ENCODE measurements around the gene ELF3.
"Not testable (repeated sequence)": the region's sequence is repeated elsewhere in the genome, so short reads cannot be mapped to it uniquely, and the experiment has no call there.

ELF3 gene

DNA sequence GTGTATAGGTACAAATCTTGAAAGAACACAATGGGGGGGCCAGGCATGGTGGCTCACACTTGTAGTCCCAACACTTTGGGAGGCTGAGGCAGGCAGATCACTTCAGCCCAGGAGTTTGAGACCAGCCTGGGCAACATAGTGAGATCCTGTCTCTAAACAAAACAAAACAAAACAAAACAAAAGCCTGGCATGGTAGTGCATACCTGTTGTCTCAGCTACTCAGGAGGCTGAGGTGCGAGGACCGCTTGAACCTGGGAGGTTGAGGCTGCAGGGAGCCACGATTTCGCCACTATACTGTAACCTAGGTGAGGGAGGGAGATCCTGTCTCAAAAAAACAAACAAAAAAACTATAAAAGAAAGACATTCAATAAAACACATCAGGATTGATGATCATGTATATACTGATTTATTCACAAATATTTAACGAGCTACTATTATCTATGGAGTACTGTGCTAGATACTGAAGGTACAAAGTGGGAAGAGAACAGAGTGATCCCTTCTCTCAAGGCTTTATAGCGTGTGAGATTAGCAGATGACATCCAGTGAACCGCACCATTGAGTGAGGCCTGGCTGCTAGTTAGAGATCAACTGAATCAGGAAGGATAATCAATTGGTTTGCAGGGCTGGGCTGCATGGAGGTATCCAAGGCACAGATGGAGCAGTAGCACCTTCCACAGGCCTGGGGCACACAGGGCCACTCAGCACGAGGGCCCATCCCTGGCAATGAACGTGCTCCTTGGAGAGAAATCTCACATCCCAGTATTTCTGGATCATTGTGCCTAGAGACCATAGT, 26.4 kb downstream of the ELF3 start:
- DNase-seq = no peak

DNA sequence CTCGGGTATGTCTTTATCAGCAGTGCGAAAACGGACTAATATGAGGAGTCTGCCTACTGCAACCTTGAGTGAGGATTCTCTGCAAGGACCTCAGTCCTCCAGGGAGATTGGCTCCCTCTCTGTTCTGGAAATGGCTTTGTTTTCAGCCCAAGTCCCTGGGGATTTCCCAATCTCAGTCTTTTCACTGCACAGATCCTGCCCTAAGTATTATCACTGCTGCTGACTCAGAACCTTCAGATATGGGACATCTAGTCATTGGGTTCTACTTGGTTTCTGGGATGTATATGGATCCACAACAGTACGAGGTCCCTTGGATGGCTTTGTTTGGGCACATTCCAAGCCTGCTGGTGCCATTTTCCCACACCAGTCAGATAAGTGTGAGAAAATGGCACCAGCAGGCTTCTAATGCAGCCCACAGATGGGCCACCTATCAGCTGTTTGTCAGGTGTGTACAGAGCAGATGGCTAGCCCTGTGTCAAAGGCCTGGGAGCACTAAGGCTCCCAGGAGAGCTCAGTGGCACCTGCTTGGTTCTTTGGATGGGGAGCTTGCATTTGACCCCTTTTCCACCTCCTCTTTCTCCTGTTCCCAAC, 27.4 kb downstream of the ELF3 start:
- no peak for DNase-seq

DNA sequence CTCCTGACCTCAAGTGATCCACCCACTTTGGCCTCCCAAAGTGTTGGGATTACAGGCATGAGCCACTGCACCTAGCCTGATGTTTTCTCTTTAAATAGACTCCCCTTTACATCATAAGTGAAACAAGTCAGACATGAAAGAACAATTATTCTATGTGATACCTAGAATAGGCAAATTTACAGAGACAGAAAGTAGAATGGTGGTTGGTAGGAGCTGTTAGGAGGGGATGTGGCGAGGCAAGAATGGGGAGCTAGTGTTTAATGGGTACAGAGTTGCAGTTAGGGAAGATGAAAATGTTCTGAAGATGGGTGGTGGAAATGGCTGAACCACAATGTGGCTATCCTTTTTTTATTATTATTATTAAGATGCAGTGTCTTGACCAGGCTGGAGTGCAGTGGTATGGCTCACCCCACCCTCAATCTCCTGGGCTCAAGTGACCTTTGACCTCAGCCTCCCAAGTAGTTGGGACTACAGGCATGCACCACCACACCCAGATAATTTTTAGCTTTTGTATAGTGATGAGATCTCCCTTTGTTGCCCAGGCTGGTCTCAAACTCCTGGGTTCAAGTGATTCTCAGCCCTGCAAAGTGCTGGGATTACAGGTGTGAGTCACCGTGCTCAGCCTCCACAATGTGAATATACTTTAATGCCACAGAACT, 28.4 kb downstream of the ELF3 start:
- DNase-seq = no peak

DNA sequence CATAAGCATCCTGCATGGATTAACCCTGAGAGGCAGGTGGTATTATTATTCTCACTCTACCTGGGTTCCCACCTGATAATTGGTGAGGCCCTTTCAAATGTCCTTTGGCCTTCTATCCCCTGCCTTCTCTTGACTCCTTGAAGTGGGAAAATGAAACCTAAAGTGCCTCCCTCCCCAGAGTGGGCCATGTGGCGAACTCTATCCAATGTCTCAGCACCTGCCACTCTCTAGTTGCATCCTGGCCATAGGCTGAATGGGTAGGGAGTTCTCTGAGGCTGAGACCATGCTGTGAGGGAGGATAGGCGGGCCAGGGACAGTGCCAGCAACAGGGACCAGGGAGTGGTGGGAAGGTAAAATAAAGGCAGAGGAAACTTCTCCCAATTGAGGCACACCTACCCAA, 35.3 kb downstream of the ELF3 start:
- DNase-seq = no peak

DNA sequence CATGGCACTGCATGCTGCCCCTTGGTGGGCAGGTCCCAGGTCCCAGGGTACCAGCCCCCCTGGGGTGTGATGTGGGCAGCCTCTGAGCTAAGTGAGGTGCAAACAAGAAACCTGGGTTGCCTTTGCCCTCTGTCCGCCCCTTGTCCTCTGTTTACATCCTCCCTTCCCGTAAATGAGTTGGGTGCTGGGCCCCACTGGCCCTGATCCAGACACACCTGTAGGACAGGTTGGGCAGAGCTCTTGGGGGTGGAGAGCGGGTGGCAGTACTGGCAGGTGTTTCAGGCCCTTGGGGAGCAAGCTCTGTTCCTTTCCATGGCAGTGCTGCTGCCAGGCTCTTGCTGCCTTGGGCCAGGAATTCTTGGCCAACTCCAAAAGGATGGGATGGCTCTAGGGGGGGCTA, 35.8 kb downstream of the ELF3 start:
- DNase-seq = no peak

DNA sequence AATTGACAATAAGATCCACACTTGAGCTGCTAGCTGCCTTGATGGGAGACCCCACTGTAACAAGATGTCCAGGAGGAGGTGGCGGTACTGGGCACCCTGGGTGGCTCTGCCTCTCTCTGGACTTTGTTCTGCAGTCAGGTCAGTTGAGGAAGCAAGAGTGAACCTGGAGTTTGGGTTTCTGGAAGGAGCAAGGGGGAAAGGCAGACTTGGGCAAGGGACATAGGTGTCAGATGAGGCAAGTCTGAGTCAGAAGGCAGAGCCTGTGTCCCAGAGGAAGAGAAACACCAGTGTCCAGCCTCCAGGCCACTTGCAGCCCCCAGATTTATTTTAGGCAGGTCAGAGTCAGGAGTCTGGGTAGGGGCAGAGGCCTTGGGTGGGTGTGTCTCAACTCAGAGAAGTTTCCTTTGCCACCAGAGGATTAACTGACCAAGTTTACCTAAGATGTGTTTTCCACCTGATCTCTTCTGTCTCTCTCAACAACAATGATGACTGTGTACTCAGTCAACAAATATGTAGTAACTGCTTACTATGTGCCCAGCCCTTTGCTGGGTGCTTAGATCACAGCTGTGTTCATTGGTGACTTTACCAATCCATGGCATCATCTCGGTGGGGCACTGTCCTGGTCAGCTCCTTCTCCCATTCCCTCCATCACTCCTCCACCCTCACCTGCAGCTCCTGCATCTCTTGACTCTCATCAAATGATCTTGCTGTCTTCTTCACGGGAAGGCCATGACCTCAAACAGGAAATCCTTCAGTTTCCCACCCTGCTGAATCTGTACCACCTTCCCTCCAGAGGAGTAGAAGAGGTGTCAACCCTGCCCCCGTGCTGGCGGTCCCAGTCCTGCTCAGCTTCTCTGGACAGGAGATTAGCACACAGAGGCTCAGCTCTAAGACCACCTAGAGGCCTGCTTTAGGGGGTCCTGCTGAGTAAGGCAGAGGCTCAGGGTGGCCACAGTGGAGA, 36.6 kb downstream of the ELF3 start:
- no peak for DNase-seq

DNA sequence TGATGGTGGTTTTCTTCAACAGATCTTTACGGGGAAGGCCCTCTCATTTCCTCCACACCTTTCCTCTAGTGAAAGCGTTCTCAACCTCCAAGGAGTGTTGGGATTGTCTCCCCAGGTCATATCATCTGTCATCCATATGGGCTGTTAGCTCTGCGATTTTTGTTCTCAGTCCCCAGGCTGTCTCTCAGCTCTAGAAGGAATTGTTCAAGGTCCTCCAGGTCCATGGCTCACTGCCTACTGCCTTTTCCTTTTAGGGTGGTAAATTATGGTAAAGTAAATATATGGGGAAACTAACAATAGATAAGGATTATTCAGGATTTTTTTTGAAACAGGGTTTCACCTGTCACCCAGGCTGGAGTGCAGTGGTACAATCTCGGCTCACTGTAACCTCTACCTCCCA, 37.6 kb downstream of the ELF3 start:
- no peak for DNase-seq

DNA sequence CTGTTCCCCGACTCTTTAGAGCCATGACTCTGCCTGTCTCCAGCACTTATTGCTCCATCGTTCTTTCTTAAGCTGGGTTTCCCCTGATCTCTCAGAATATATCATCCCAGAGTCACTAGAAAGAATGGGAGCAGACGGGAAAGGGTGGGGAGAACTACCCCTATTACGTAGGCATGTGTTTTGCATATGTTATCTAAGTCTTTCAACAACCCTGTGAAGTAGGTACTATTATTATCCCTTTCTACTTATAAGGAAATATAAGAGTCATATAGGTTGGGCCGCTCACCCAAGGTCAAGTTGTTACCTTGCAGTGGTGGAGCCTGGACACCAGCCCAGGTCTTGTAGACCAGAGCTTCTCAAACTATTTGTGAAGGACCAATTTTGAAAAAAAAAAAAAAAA, 38.7 kb downstream of the ELF3 start:
- DNase-seq = no peak

DNA sequence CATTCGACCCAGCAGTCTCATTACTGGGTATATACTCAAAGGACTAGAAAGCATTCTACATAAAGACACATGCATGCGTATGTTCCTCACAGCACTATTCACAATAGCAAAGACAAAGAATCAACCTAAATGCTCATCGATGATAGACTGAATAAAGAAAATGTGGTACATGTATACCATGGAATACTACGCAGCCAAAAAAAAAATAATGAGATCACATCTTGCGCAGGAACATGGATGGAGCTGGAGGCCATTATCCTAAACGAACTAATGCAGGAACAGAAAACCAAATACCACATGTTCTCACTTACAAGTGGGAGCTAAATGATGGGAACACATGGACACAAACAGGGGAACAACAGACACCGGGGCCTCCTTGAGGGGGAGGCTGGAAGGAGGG, 43.7 kb downstream of the ELF3 start:
- no peak for DNase-seq

DNA sequence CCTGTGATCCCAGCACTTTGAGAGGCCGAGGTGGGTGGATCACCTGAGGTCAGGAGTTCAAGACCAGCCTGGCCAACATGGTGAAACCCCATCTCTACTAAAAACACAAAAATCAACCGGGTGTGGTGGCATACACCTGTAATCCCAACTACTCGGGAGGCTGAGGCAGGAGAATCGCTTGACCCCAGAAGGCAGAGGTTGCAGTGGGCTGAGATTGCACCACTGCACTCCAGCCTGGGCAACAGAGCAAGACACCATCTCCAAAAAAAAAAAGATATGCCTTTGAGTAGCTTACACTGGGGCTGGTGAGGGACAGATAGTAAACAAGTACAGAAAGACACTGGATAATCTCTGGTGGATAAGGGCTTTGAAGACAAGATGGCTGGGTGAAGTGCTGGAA, 44.3 kb downstream of the ELF3 start:
- DNase-seq = not testable (repeated sequence)

DNA sequence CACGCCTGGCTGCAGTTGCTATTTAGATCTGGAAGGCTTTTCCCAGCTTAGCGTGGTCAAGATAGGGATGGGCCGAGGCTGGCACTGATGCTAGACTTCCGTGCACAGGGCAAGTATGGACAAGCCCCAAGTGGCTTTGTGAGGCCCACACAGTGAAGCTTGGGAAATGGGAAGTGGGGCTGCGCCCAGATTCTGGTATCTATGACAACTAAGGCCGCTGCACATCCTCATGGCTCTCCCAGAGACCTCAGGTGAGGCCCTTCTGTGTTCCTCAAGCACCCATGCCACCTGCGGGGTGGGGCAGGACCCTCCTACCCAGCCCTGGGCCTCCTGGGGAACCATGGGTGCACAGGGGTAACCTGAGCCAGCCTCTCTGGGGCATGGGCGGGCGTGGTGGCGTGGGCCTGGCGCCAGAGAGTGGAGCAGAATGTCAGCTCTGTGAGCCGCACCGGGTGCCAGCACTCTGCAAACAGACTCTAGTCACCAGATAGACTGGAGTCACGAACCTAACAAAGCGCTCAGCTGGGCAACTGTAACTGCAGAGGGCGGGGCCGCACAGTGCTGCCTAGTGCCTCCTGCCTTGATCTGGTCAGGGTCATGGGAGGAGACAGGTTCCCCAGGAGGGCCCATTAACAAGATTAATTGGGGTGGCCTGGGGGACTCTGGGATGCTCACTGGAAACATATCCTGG, 46.4 kb downstream of the ELF3 start:
- DNase-seq = peak; percentile 79

DNA sequence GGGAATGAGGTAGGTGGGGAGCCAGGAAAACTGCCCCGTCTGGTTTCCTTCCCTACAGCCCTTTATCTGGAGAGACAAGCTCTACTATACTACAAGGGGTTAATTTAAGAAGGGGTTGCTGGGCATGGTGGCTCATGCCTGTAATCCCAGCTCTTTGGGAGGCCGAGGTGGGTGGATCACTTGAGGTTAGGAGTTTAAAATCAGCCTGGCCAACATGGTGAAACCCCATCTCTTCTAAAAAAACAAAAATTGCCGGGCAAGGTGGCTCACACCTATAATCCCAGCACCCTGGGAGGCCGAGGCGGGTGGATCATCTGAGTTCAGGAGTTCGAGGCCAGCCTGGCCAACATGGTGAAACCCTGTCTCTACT, 46.9 kb downstream of the ELF3 start:
- DNase-seq = not testable (repeated sequence)

DNA sequence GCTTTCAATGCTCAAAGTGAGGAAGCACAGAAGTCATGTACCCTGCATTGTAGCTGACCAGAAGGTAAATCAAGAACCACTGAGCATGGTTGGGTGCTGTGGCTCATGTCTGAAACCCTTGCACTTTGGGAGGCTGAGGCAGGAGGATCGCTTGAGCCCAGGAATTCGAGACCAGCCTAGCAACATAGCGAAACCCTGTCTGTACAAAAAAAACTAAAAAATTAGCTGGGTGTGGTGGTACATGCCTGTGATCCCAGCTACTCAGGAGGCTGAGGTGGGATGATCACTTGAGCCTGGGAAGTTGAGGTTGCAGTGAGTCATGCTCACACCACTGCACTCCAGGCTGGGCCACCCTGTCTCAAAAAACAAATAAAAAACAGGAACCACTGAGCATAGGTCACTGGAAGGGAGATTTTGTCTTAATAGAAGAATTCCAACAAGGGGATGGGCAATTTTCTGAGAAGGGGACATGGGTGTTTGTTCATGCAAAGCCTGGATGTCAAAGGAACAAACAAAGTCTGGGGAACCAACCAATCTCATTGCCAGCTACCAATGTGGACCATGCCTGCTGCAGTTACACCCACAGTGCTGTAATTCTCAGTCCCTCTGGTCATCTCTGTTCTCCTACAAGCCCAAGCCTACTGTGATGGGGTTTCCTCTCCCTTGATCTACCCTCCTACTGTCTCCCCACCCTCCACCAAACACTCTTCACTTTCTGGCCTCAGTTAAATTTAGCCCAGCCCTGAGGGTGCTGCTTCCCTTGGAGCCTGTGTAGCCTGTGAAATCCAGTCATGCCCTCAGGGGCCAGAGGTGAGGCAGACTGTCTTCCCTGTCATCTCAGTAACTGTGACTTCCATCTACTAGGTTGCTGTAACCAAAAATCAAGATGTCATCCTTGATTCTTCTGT, 47.9 kb downstream of the ELF3 start:
- DNase-seq = peak; percentile 83

DNA sequence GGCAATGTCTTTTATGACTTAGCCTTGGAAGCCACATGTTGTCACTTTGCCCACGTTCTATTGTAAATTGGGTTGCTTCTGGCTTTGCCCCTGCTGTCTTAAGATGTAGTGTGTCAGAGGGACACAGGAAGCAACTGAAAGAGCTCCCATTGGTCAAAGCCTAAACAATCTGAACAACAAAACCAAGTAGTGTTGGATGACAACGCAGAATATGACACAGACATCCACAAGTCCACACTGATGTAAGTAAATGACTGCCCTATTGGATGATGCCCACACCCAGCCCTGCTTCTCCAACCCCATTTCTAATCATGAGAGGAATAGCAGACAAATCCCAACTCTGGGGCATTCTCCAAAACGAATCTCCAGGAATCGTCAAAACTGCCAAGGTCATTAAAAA, 50.7 kb downstream of the ELF3 start:
- no peak for DNase-seq

DNA sequence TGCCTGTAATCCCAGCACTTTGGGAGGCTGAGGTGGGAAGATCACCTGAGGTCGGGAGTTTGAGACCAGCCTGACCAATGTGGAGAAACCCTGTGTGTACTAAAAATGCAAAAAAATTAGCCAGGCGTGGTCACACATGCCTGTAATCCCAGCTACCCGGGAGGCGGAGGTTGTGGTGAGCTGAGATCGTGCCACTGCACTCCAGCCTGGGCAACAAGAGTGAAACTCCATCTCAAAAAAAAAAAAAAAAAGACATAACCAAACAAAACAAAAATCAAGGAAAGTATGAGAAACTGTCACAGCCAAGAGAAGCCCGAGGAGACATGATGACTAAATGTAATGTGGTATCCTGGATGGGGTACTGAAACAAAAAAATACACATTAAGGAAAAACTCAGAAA, 51.4 kb downstream of the ELF3 start:
- not testable (repeated sequence) for DNase-seq

DNA sequence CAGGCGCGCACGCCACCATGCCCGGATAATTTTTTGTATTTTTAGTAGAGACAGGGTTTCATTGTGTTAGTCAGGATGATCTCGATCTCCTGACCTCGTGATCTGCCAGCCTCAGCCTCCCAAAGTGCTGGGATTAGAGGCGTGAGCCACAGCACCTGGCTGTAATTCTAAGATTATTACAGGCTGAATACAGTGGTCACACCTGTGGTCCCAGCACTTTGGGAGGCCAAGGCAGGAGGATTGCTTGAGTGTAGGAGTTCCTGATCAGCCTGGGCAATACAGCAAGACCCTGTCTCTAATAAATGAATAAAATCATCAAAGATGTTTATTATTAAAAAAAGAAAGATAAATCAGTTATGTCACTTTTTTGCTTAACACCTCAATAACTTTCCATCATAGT, 52.2 kb downstream of the ELF3 start:
- not testable (repeated sequence) for DNase-seq

DNA sequence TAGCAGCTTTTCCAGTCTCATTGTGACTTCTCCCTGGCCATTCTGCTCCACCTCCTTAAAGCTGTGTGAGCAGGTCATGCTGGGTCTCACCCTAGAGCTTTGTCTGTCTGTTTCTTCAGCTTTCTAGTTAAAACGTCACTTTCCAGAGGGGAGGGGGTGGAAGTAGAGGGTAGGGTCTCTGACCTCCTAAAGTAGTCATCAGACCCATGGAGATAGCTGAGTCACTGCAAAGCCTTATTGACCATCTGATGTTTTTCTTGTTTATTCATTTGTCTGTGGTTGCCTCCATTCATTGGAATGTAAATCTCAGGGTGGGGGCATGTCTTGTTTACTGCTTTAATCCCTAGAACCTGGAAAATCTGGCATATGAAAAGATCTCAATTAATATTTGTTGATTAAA, 52.7 kb downstream of the ELF3 start:
- DNase-seq = peak; percentile 83

DNA sequence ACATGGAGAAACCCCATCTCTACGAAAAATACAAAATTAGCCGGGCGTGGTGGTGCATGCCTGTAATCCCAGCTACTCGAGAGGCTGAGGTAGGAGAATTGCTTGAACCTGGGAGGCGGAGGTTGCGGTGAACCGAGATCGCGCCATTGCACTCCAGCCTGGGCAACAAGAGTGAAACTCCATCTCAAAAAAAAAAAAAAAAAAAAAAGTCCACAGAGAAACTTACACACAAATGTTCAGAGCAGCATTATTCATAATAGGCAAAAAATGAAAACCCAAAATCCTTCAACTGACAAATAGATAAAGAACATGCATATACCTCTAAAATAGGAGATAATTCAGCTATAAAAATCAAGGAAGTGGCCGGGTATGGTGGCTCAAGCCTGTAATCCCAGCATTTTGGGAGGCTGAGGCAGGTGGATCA, 54.5 kb downstream of the ELF3 start:
- DNase-seq = not testable (repeated sequence)
